Spleen (tissue), 11 donors: ENCODE data around the gene ZNF429. TPM values are rescaled to one million over a fixed set of nuclear protein-coding genes. Genes with fewer than 3 reads are reported as not detected.
"Not testable (repeated sequence)": the region's sequence is repeated elsewhere in the genome, so short reads cannot be mapped to it uniquely, and the experiment has no call there.

Experiments
- DNase-seq: peaks from one replicate; pipeline ENCODE4 v3.0.0-alpha.2; 2020
- H3K27ac ChIP-seq, 8 donors: fragments of 200-600 bp; sonication (generic) in 7 of 8; 1 replicate in 4 of 8; 2 replicates in 4 of 8; pipeline versions ENCODE4 v1.5.0 to v1.8.0; 2016 to 2021; ENCODE audit warnings: inconsistent platforms in 4 of 8, mild to moderate bottlenecking in 4 of 8, moderate library complexity in 1 of 8
- H3K27me3 ChIP-seq, 7 donors: fragments of 200-600 bp; sonication (generic) in 6 of 7; replicated peaks in 1 of 7; 1 replicate in 4 of 7; 2 replicates in 3 of 7; pipeline versions ENCODE4 v1.5.0 to v1.8.0; 2016 to 2021; ENCODE audit warnings: inconsistent platforms in 3 of 7, mild to moderate bottlenecking in 1 of 7
- H3K36me3 ChIP-seq, 6 donors: fragments of 200-600 bp; sonication (generic) in 5 of 6; 1 replicate in 4 of 6; 2 replicates in 2 of 6; pipeline versions ENCODE4 v1.5.0 to v1.8.0; 2016 to 2021; ENCODE audit warnings: inconsistent platforms in 2 of 6
- H3K4me1 ChIP-seq, 6 donors: fragments of 200-600 bp; sonication (generic) in 5 of 6; 1 replicate in 3 of 6; 2 replicates in 3 of 6; pipeline versions ENCODE4 v1.5.0 to v1.8.0; 2016 to 2021; ENCODE audit warnings: inconsistent platforms in 3 of 6
- H3K4me3 ChIP-seq, 8 donors: fragments of 200-600 bp; sonication (generic) in 7 of 8; 1 replicate in 4 of 8; 2 replicates in 4 of 8; pipeline versions ENCODE4 v1.5.0 to v1.8.0; 2016 to 2021; ENCODE audit warnings: inconsistent platforms in 4 of 8, mild to moderate bottlenecking in 4 of 8, moderate library complexity in 2 of 8
- H3K9me3 ChIP-seq, 8 donors: fragments of 200-600 bp; sonication (generic) in 7 of 8; 1 replicate in 4 of 8; 2 replicates in 4 of 8; pipeline versions ENCODE4 v1.5.0 to v1.8.0; 2016 to 2021; ENCODE audit warnings: inconsistent platforms in 4 of 8
- CTCF ChIP-seq, 11 experiments: fragments of 200-600 bp in 7 of 11; fragments of 450-650 bp in 4 of 11; sonication (generic) in 4 of 11; IDR thresholded peaks in 8 of 11; conservative IDR thresholded peaks in 3 of 11; 1 replicate in 7 of 11; 2 replicates in 4 of 11; pipeline versions ENCODE4 v1.4.0 to v1.8.0; 2016 to 2021; ENCODE audit warnings: antibody characterized with exemption in 11 of 11, inconsistent platforms in 4 of 11, mild to moderate bottlenecking in 1 of 11
- POLR2A ChIP-seq, 3 donors: fragments of 450-650 bp; IDR thresholded peaks; one replicate each; pipeline ENCODE4 v1.5.1; 2017; ENCODE audit warnings: antibody characterized with exemption in 3 of 3, mild to moderate bottlenecking in 1 of 3
- POLR2AphosphoS5 ChIP-seq, 3 donors: sonication (generic); formaldehyde crosslinking; IDR thresholded peaks; one replicate each; pipeline ENCODE4 v1.5.1; 2017; ENCODE audit warnings: antibody characterized with exemption in 3 of 3
- WGBS, 5 donors: extraction: QIAGEN DNeasy Blood & Tissue Kit in 3 of 5; methylation state at CpG; one replicate each; pipeline versions ENCODE4 v1.1.5 to v1.1.7; 2013 to 2018; 5-methylcytosine and 5-hydroxymethylcytosine counted together
- intact Hi-C: fragments of 100-400 bp; cut with DNase I; formaldehyde crosslinking; loops from one replicate; pipeline ENCODE4 v1.15.0; 2023; ENCODE audit warnings: low total_unique reads
- polyA plus RNA-seq, 3 donors: library from polyadenylated mRNA; stranded (reverse); fragments of 200-250 nt; gene quantifications; one replicate each; pipeline ENCODE4 v1.2.1, GENCODE V29; 2013
- total RNA-seq, 7 donors: library from RNA; depleted of rRNA in 3 of 7; stranded (reverse); fragments of >200 nt in 3 of 7; fragmentation: NEBNext Ultra II Directional in 4 of 7; extraction: Animal tissue kit (Norgen Biotek cat#: 25700) in 4 of 7; gene quantifications; one replicate each; pipeline versions ENCODE4 v1.1.0 to v1.2.1, GENCODE V29; 2016 to 2021
- donor health status: healthy with polysubstance abuse.
- donor health status: DM: no; HTN: no; CAD: no; lungs with moderate emphysema.
- donor health status: DM: no; HTN: no; CAD: no.
- donor health status: Bipolar disorder and iron deficiency.
- donor health status: healthy.
- donor health status: DM: no; HTN: no; CAD: no.
- donor health status: DM: yes; HTN: yes; CAD: no.

Gene ZNF429
- total and polyA plus RNA-seq, 10 donors: 6.9 to 45.0 (median 16.9) TPM

- H3K27ac ChIP-seq: peak overlapping the region in 7 of 8 donors; percentile 50 to 88 (median 70)
- 74 to 91% (median 85%) methylated on average over 7 to 9 of the region's 9 CpGs for WGBS, 5 donors
These were observed 12.2 kb upstream of the ZNF429 start for GRCh38 chr19:21492947-21493906.

GRCh38 chr19:21496876-21497275 is 8.5 kb upstream of the ZNF429 start:
- H3K27ac ChIP-seq: no peak overlapping the region
- peaks cover 0 to 7% (median 0%) of the 10 kb centered on the region in 8 donors for H3K9me3 ChIP-seq
- TF ChIP-seq POLR2A (IDR thresholded peaks at IDR 0.05) (no peak), CTCF (IDR thresholded peaks at IDR 0.05 in 8 of 11, conservative IDR thresholded peaks at IDR 0.05 in 3 of 11) (no peak), POLR2AphosphoS5 (IDR thresholded peaks at IDR 0.05) (no peak)
- no peaks in the 10 kb centered on the region for H3K36me3 ChIP-seq
- no peaks in the 10 kb centered on the region for H3K4me1 ChIP-seq
- 90 to 97% (median 95%) methylated on average over 4 of the region's 4 CpGs for WGBS, 5 donors
- H3K4me3 ChIP-seq: no peak overlapping the region
- no peaks in the 10 kb centered on the region for H3K27me3 ChIP-seq
- DNase-seq: no peak
- intact Hi-C loops: no loop called here

More at GRCh38 chr19:21492947-21493906, 12.2 kb upstream of the ZNF429 start:
- intact Hi-C loops: no loop called here
- DNase-seq: no peak
- peak in 1 of 3 donors; percentile 48 for TF ChIP-seq POLR2AphosphoS5 (IDR thresholded peaks at IDR 0.05)
- no peak for TF ChIP-seq CTCF (IDR thresholded peaks at IDR 0.05 in 8 of 11, conservative IDR thresholded peaks at IDR 0.05 in 3 of 11)
- Histone ChIP-seq H3K36me3 (no peaks in the 10 kb centered on the region), H3K9me3 (peaks cover 0 to 23% (median 0%) of the 10 kb centered on the region in 8 donors), H3K27me3 (no peaks in the 10 kb centered on the region), H3K4me1 (no peaks in the 10 kb centered on the region), H3K4me3 (peak overlapping the region in 1 of 8 donors; percentile 51)

GRCh38 chr19:21498651-21499050 is 6.8 kb upstream of the ZNF429 start:
- Histone ChIP-seq H3K27me3 (no peaks in the 10 kb centered on the region), H3K27ac (no peak overlapping the region), H3K36me3 (no peaks in the 10 kb centered on the region), H3K4me3 (no peak overlapping the region), H3K4me1 (no peaks in the 10 kb centered on the region), H3K9me3 (peaks cover 0 to 7% (median 0%) of the 10 kb centered on the region in 8 donors)
- no peak for TF ChIP-seq POLR2A (IDR thresholded peaks at IDR 0.05)
- TF ChIP-seq POLR2AphosphoS5 (IDR thresholded peaks at IDR 0.05): no peak
- TF ChIP-seq CTCF (IDR thresholded peaks at IDR 0.05 in 8 of 11, conservative IDR thresholded peaks at IDR 0.05 in 3 of 11): no peak
- 72 to 100% (median 94%) methylated on average over 2 of the region's 2 CpGs for WGBS, 5 donors
- no peak for DNase-seq
- intact Hi-C loops: no loop called here

- 78 to 96% (median 85%) methylated on average over 5 of the region's 5 CpGs for WGBS, 5 donors
- peaks cover 0 to 45% (median 0%) of the 10 kb centered on the region in 6 donors for H3K36me3 ChIP-seq
- H3K4me1 ChIP-seq: peaks cover 5 to 44% (median 30%) of the 10 kb centered on the region in 6 donors
- no peak for TF ChIP-seq POLR2AphosphoS5 (IDR thresholded peaks at IDR 0.05)
- TF ChIP-seq POLR2A (IDR thresholded peaks at IDR 0.05): no peak
- no peak for TF ChIP-seq CTCF (IDR thresholded peaks at IDR 0.05 in 8 of 11, conservative IDR thresholded peaks at IDR 0.05 in 3 of 11)
- peaks cover 0 to 57% (median 29%) of the 10 kb centered on the region in 8 donors for H3K9me3 ChIP-seq
- no peak for DNase-seq
- H3K27ac ChIP-seq: peak overlapping the region in 1 of 8 donors; percentile 97
- intact Hi-C loops: no loop called here
- no peaks in the 10 kb centered on the region for H3K27me3 ChIP-seq
- H3K4me3 ChIP-seq: no peak overlapping the region
These were observed 2.8 kb downstream of the ZNF429 start for GRCh38 chr19:21508198-21508597.

- Histone ChIP-seq H3K36me3 (peaks cover 0 to 45% (median 0%) of the 10 kb centered on the region in 6 donors), H3K9me3 (peaks cover 0 to 85% (median 47%) of the 10 kb centered on the region in 8 donors), H3K4me1 (peaks cover 0 to 35% (median 21%) of the 10 kb centered on the region in 6 donors)
- 93 to 98% (median 97%) methylated on average over 8 to 23 of the region's 25 CpGs for WGBS, 5 donors
- H3K4me3 ChIP-seq, intact Hi-C loops, H3K27me3 ChIP-seq, DNase-seq, H3K27ac ChIP-seq: not testable (repeated sequence)
These were observed 5.7 kb downstream of the ZNF429 start for GRCh38 chr19:21511058-21511457.

GRCh38 chr19:21512609-21513008 is 7.2 kb downstream of the ZNF429 start:
- intact Hi-C loops, DNase-seq, H3K27me3 ChIP-seq, H3K4me3 ChIP-seq, H3K27ac ChIP-seq: not testable (repeated sequence)
- H3K36me3 ChIP-seq: peaks cover 0 to 52% (median 0%) of the 10 kb centered on the region in 6 donors
- 93 to 98% (median 97%) methylated on average over 7 of the region's 7 CpGs for WGBS, 5 donors
- peaks cover 0 to 93% (median 63%) of the 10 kb centered on the region in 8 donors for H3K9me3 ChIP-seq
- peaks cover 0 to 20% (median 7%) of the 10 kb centered on the region in 6 donors for H3K4me1 ChIP-seq
